ENCODE measurements around the gene CD79A.

GRCh38 chr19:41883463-41883820 lies 6.4 kb downstream of the CD79A start:
- TF ChIP-seq CTCF (conservative IDR thresholded peaks at IDR 0.05 in 1 of 2, IDR thresholded peaks at IDR 0.05 in 1 of 2; ENCODE audit: extremely low read depth in 1 of 2, insufficient read depth in 1 of 2, low read depth in 1 of 2, low read length in 2 of 2) (no peak), EZH2 (IDR thresholded peaks at IDR 0.05; ENCODE audit: borderline replicate concordance, low read length) (no peak)
